ENCODE measurements around the gene TMEM203.

Gene TMEM203

DNA sequence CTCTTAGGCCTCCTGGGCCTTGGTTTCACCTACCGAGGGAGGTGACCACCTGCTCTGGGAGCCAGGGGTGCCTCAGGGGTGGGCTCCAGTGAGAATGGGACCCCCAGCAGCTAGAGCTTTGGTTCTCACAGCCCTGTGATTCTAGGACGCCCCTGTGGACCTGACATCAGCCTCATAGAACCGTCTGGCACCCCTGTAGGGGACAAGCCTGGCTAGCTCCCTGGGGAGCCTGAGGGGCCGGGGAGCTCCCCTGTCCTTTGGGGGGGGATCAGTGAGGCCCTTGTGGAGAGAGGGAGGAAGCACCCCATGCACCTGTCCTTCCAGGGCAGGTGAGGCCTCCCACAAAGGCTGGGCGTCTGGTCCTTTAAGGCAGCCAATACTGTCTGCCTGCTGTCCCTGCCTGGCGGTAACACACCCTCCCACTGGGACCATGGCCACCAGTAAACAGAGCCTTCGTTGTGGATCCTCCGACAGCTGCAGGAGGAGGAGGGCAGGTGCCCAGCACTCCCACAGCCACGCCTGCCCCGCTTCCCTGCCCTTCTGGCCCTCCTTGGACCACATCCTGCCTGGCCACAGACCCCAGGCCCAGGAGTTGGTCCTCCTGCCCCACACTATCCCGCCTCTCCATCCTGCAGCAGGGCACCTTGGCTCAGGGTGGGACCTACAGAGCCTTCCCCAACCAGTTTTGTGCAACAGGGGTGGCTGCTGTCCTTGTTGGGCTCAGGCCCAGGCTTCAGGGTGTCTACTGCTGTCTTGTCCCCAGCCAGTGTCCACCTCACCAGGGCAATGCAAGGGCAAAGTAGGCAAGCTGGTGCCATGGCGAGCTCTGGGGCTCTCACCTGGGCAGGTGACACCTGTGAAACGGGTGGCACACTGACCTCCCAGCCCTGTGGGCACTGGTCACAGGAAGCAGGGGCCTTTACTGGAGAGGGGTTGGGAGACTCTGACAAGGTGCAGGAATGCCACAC lies 32.6 kb upstream of the TMEM203 start:
- DNase-seq (ENCODE audit: insufficient read length, low spot score), result no peak
- TF ChIP-seq POLR2A (IDR thresholded peaks at IDR 0.05; ENCODE audit: low read depth, low read length), result no peak
- FAIRE-seq, result no peak

GRCh38 chr9:137236936-137237421 lies 31.5 kb upstream of the TMEM203 start:
- FAIRE-seq (no peak), DNase-seq (ENCODE audit: insufficient read length, low spot score) (no peak)
- TF ChIP-seq POLR2A (IDR thresholded peaks at IDR 0.05; ENCODE audit: low read depth, low read length), result no peak

DNA sequence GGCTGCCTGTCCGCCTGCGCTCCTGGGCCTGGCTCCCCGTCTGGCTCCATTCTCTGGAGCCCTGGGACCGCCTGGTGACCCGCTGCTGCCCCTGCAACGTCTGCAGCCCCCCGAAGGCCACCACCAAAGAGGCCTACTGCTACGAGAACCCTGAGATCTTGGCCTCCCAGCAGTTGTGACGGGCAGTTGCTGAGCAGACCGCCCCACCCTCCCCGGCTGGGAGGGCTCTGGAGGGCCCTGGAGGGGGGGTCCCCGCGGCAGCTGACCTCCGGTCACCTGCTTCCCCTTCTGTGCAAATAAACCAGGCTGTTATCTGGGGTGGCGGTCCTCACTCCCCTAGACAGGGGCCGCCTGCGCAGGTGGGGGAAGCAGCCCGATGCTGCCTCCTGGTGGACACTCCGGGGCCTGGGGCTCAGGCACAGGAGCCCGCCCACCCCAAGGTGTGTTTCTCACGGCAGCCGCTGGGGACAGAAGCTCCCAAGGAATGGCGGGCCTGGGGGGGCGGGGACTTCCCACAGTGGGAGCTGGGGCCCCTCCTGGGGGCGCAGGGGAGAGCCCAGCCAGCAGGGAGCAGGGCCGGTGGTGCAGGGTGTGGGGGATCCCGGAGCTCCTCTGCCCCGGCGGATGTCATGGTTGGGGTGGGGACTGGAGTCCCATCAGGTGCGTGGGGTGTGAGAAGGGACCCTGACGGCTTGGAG lies 30.9 kb upstream of the TMEM203 start:
- TF ChIP-seq POLR2A (IDR thresholded peaks at IDR 0.05; ENCODE audit: low read depth, low read length), result no peak
- DNase-seq (ENCODE audit: insufficient read length, low spot score) (peak; percentile 98), FAIRE-seq (no peak)

GRCh38 chr9:137235424-137236237 lies 30.2 kb upstream of the TMEM203 start:
- no peak for TF ChIP-seq POLR2A (IDR thresholded peaks at IDR 0.05; ENCODE audit: low read depth, low read length)
- no peak for DNase-seq (ENCODE audit: insufficient read length, low spot score)

GRCh38 chr9:137234758-137235423 lies 29.4 kb upstream of the TMEM203 start:
- DNase-seq (ENCODE audit: insufficient read length, low spot score), result no peak
- no peak for FAIRE-seq
- no peak for TF ChIP-seq POLR2A (IDR thresholded peaks at IDR 0.05; ENCODE audit: low read depth, low read length)

More at GRCh38 chr9:137235424-137236237, 30.2 kb upstream of the TMEM203 start:
- FAIRE-seq, result no peak

DNA sequence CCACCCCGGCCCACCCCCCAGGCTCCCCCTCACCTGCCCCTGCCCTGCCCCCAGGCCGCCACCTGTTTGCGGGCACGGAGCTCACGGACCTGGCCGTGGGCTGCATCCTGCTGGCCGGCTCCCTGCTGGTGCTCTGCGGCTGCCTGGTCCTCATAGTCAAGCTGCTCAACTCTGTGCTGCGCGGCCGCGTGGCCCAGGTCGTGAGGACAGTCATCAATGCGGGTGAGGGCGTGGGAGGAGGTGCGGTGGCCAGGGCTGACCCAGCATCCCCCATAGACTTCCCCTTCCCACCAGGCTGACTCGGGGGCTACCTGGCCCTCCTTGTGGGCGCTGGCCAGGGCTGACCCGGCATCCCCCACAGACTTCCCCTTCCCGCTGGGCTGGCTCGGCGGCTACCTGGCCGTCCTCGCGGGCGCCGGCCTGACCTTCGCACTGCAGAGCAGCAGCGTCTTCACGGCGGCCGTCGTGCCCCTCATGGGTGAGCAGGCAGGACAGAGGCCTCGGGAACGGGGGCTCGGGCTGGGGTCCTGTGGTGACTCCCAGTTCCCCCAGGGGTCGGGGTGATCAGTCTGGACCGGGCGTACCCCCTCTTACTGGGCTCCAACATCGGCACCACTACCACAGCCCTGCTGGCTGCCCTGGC lies 28.7 kb upstream of the TMEM203 start:
- DNase-seq (ENCODE audit: insufficient read length, low spot score), result no peak
- no peak for FAIRE-seq

GRCh38 chr9:137233143-137233980 lies 27.9 kb upstream of the TMEM203 start:
- no peak for TF ChIP-seq POLR2A (IDR thresholded peaks at IDR 0.05; ENCODE audit: low read depth, low read length)
- DNase-seq (ENCODE audit: insufficient read length, low spot score) (no peak), FAIRE-seq (no peak)

More for the DNA sequence above, 28.7 kb upstream of the TMEM203 start:
- no peak for TF ChIP-seq POLR2A (IDR thresholded peaks at IDR 0.05; ENCODE audit: low read depth, low read length)

DNA sequence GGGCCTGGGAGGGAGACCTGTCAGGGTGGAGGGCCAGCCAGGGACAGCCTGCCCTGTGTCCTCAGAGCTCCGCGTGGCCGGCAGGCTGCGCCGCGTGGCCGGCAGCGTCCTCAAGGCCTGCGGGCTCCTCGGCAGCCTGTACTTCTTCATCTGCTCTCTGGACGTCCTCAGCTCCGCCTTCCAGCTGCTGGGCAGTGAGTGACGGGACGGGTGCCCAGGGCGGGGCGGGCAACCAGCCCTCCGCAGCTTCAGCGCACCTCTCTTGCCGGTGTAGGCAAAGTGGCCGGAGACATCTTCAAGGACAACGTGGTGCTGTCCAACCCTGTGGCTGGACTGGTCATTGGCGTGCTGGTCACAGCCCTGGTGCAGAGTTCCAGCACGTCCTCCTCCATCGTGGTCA lies 27.1 kb upstream of the TMEM203 start:
- TF ChIP-seq POLR2A (IDR thresholded peaks at IDR 0.05; ENCODE audit: low read depth, low read length), result no peak
- FAIRE-seq, result no peak

GRCh38 chr9:137232101-137232500 lies 26.7 kb upstream of the TMEM203 start:
- no peak for FAIRE-seq

More for the DNA sequence above, 27.1 kb upstream of the TMEM203 start:
- no peak for DNase-seq (ENCODE audit: insufficient read length, low spot score)

GRCh38 chr9:137231372-137232039 lies 26.1 kb upstream of the TMEM203 start:
- FAIRE-seq (no peak), DNase-seq (ENCODE audit: insufficient read length, low spot score) (no peak)
- no peak for TF ChIP-seq POLR2A (IDR thresholded peaks at IDR 0.05; ENCODE audit: low read depth, low read length)

More at GRCh38 chr9:137232101-137232500, 26.7 kb upstream of the TMEM203 start:
- no peak for DNase-seq (ENCODE audit: insufficient read length, low spot score)
- no peak for TF ChIP-seq POLR2A (IDR thresholded peaks at IDR 0.05; ENCODE audit: low read depth, low read length)

- FAIRE-seq (no peak), DNase-seq (ENCODE audit: insufficient read length, low spot score) (no peak)
- no peak for TF ChIP-seq POLR2A (IDR thresholded peaks at IDR 0.05; ENCODE audit: low read depth, low read length)
These were observed 25.4 kb upstream of the TMEM203 start, which contains the start of gene SLC34A3 for GRCh38 chr9:137230705-137231371. Gene SLC34A3, plus strand, starts transcription at chr9:137230901. Its CDS starts 802 bp downstream, at chr9:137231703.
